ENCODE measurements around the gene NDC1.
A peak's percentile ranks its signal among the peaks of the same experiment; 100 is the strongest.

The NDC1 gene

DNA sequence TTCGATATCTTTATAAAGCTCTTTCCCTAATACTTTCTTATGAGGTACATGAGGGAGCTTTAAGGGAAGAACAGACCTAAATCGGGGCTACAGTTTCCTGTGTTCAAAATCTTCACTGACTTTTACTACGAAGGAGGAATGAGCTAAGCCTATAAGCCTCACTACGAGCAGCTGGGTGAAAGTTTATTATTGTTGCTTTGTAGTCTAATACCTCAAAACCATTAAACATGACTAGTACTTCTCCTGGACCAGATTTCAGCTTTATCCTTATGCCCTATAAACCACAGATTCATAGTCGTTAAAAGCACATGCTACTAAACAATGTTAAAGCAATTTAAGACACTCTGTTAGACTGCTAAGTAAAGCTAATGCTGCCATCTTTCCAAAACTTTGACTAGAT is 30.2 kb downstream of the NDC1 start:
- H3K36me3 Mint-ChIP-seq (ENCODE audit: low read depth): peaks cover 75% of the 10 kb centered on the region
- peaks cover 16% of the 10 kb centered on the region for H3K9me3 Mint-ChIP-seq
- H3K27ac Mint-ChIP-seq: no peak overlapping the region
- TF ChIP-seq CTCF (IDR thresholded peaks at IDR 0.05): no peak
- H3K4me3 Mint-ChIP-seq: no peak overlapping the region
- no peaks in the 10 kb centered on the region for H3K27me3 Mint-ChIP-seq (ENCODE audit: low read depth, poor library complexity)
- DNase-seq: no peak
- H3K4me1 Mint-ChIP-seq: no peaks in the 10 kb centered on the region

GRCh38 chr1:53804791-53805505 is 33.1 kb downstream of the NDC1 start:
- no peak for DNase-seq
- TF ChIP-seq CTCF (IDR thresholded peaks at IDR 0.05): no peak

GRCh38 chr1:53804181-53804580 is 33.9 kb downstream of the NDC1 start:
- no peak overlapping the region for H3K4me3 Mint-ChIP-seq
- H3K36me3 Mint-ChIP-seq (ENCODE audit: low read depth): peaks cover 71% of the 10 kb centered on the region
- H3K4me1 Mint-ChIP-seq: no peaks in the 10 kb centered on the region
- no peak for TF ChIP-seq CTCF (IDR thresholded peaks at IDR 0.05)
- H3K27ac Mint-ChIP-seq: no peak overlapping the region
- H3K27me3 Mint-ChIP-seq (ENCODE audit: low read depth, poor library complexity): no peaks in the 10 kb centered on the region
- DNase-seq: no peak
- H3K9me3 Mint-ChIP-seq: no peaks in the 10 kb centered on the region

More at GRCh38 chr1:53804791-53805505, 33.1 kb downstream of the NDC1 start:
- Mint-ChIP-seq H3K36me3 (ENCODE audit: low read depth) (peaks cover 71% of the 10 kb centered on the region), H3K4me1 (no peaks in the 10 kb centered on the region), H3K9me3 (no peaks in the 10 kb centered on the region), H3K27me3 (ENCODE audit: low read depth, poor library complexity) (no peaks in the 10 kb centered on the region), H3K4me3 (no peak overlapping the region), H3K27ac (no peak overlapping the region)

- H3K36me3 Mint-ChIP-seq (ENCODE audit: low read depth): peaks cover 66% of the 10 kb centered on the region
- H3K4me3 Mint-ChIP-seq: no peak overlapping the region
- H3K9me3 Mint-ChIP-seq: no peaks in the 10 kb centered on the region
- H3K4me1 Mint-ChIP-seq: no peaks in the 10 kb centered on the region
- no peak overlapping the region for H3K27ac Mint-ChIP-seq
- no peak for DNase-seq
- no peaks in the 10 kb centered on the region for H3K27me3 Mint-ChIP-seq (ENCODE audit: low read depth, poor library complexity)
- TF ChIP-seq CTCF (IDR thresholded peaks at IDR 0.05): no peak
These were observed 37.5 kb downstream of the NDC1 start for GRCh38 chr1:53800621-53801020.

GRCh38 chr1:53799141-53799540 is 39.0 kb downstream of the NDC1 start:
- Mint-ChIP-seq H3K27ac (no peak overlapping the region), H3K27me3 (ENCODE audit: low read depth, poor library complexity) (no peaks in the 10 kb centered on the region), H3K9me3 (no peaks in the 10 kb centered on the region), H3K4me1 (no peaks in the 10 kb centered on the region), H3K4me3 (no peak overlapping the region), H3K36me3 (ENCODE audit: low read depth) (peaks cover 72% of the 10 kb centered on the region)
- no peak for DNase-seq
- no peak for TF ChIP-seq CTCF (IDR thresholded peaks at IDR 0.05)

DNA sequence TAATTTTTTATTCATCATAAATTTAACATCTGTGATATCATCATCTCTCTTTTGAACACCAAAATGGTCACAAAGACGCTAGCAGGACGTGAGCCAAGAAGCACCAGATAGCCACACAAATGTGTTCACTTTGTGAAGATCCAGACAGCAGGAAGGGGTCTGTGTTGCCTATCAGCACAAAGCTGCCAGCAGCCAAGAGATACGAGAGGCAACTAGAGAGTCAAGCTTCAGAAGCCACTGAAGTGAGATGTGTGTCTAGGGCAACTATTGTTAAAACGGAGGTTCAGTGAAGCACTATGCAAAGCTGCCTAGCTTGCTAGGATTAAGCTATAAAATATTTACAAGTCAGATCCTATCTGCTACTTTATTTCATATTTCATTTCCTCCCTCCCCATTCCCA is 45.3 kb downstream of the NDC1 start:
- H3K4me1 Mint-ChIP-seq: no peaks in the 10 kb centered on the region
- H3K27ac Mint-ChIP-seq: peak overlapping the region; percentile 40
- DNase-seq: no peak
- H3K27me3 Mint-ChIP-seq (ENCODE audit: low read depth, poor library complexity): no peaks in the 10 kb centered on the region
- H3K36me3 Mint-ChIP-seq (ENCODE audit: low read depth): peaks cover 72% of the 10 kb centered on the region
- no peak overlapping the region for H3K4me3 Mint-ChIP-seq
- H3K9me3 Mint-ChIP-seq: no peaks in the 10 kb centered on the region
- no peak for TF ChIP-seq CTCF (IDR thresholded peaks at IDR 0.05)
